ENCODE measurements around the gene IGSF9B. TPM values are rescaled to one million over a fixed set of nuclear protein-coding genes. Genes with fewer than 3 reads are reported as not detected.

Gene IGSF9B
- total and polyA plus RNA-seq, 10 of the 15 experiments (the other 5 are each of a cell fraction or from before 2014, with no cell fraction given), result 0.03 to 3.7 (median 0.20) TPM; not detected in 2

- Histone ChIP-seq H3K4me2 (ENCODE audit: control insufficient read depth, insufficient read depth) (no peak overlapping the region), H3K27me3 (replicated peaks in 1 of 2; ENCODE audit: control insufficient read depth in 2 of 2, insufficient read depth in 2 of 2, low read length in 1 of 2) (0 out of 4 replicates have a peak, but pooled peaks cover 0 to 1% of the 10 kb centered on the region in 2 experiments), H3K9me3 (replicated peaks; ENCODE audit: control insufficient read depth, insufficient read depth, low read length) (no peaks in the 10 kb centered on the region), H2AFZ (ENCODE audit: control insufficient read depth, low read depth, low read length) (no peak overlapping the region), H3K4me1 (ENCODE audit: control insufficient read depth, insufficient read depth, low read length) (peaks cover 13% of the 10 kb centered on the region), H3K4me3 (no peak overlapping the region), H3K79me2 (ENCODE audit: control insufficient read depth, insufficient read depth, low read length) (no peaks in the 10 kb centered on the region), H3K36me3 (ENCODE audit: control insufficient read depth in 2 of 2, insufficient read depth in 2 of 2, low read length in 1 of 2) (no peaks in the 10 kb centered on the region), H3K9ac (ENCODE audit: control insufficient read depth, insufficient read depth, low read length) (no peak overlapping the region), H3K27ac (ENCODE audit: control insufficient read depth, insufficient read depth) (no peak overlapping the region), H4K20me1 (ENCODE audit: control insufficient read depth, insufficient read depth) (no peaks in the 10 kb centered on the region)
- intact Hi-C loops (cut with micrococcal nuclease; ENCODE audit: unreplicated experiment) (no loop called here), in situ Hi-C loops (cut with MboI) (no loop called here)
- CTCF ChIA-PET, result interaction anchor here (1.7 kb wide), 1 partner anchor 58 kb away, joined by 3 read pairs; no protein-coding TSS in a partner anchor
- no peak for ATAC-seq
- no peak for FAIRE-seq
- WGBS (ENCODE audit: insufficient coverage, insufficient replicate concordance, low lambda C conversion rate, missing lambda C conversion rate), result 47% methylated on average over 15 of the region's 15 CpGs
- SMC1A ChIA-PET (ENCODE audit: uncharacterized antibody, unreplicated experiment), result no interaction called here
- no peak for TF ChIP-seq TCF7 (IDR thresholded peaks at IDR 0.05; ENCODE audit: borderline replicate concordance)
- TF ChIP-seq, protein P1, sequence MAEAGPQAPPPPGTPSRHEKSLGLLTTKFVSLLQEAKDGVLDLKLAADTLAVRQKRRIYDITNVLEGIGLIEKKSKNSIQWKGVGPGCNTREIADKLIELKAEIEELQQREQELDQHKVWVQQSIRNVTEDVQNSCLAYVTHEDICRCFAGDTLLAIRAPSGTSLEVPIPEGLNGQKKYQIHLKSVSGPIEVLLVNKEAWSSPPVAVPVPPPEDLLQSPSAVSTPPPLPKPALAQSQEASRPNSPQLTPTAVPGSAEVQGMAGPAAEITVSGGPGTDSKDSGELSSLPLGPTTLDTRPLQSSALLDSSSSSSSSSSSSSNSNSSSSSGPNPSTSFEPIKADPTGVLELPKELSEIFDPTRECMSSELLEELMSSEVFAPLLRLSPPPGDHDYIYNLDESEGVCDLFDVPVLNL (IDR thresholded peaks at IDR 0.05; ENCODE audit: low read depth, low read length), result no peak
- TF ChIP-seq BCL3 (IDR thresholded peaks at IDR 0.05; ENCODE audit: borderline replicate concordance, insufficient read depth, low read depth, low read length, poor library complexity, severe bottlenecking), result no peak
- no peak for TF ChIP-seq SP1 (IDR thresholded peaks at IDR 0.05; ENCODE audit: low read depth, low read length)
- TF ChIP-seq ZSCAN29 (IDR thresholded peaks at IDR 0.05), result no peak
- no peak for TF ChIP-seq STAT3 (IDR thresholded peaks at IDR 0.05; ENCODE audit: low read depth, low read length)
- no peak for TF ChIP-seq PRDM15 (CRISPR knock-in tag; IDR thresholded peaks at IDR 0.05)
- TF ChIP-seq ZNF687 (IDR thresholded peaks at IDR 0.05), result no peak
- TF ChIP-seq IKZF1 (conservative IDR thresholded peaks at IDR 0.05), result no peak
- no TSS peak for BruUV-seq (replicated peaks)
- POLR2A ChIA-PET, result no interaction called here
- no peak for DNase-seq (ENCODE audit: low read depth, low spot score)
- RAD21 ChIA-PET (ENCODE audit: unreplicated experiment), result no interaction called here
Observed at GRCh38 chr11:133985981-133986944, 29.5 kb upstream of the IGSF9B start.
